Breast epithelium (tissue), 4 donors: ENCODE data around the gene IL1RAP. TPM values are rescaled to one million over a fixed set of nuclear protein-coding genes. Genes with fewer than 3 reads are reported as not detected.

ENCODE experiments used
- DNase-seq, 2 donors: peaks; one replicate each; pipeline ENCODE4 v3.0.0-alpha.2; 2019; ENCODE audit warnings: low spot score in 2 of 2
- H3K27ac ChIP-seq, 2 donors: fragments of 200-600 bp; sonication (generic) in 1 of 2; one replicate each; pipeline ENCODE4 v1.5.1; 2016 to 2019; ENCODE audit warnings: mild to moderate bottlenecking in 1 of 2
- H3K27me3 ChIP-seq, 2 donors: fragments of 200-600 bp; sonication (generic) in 1 of 2; one replicate each; pipeline versions ENCODE4 v1.5.1 to v1.6.0; 2017 to 2019; ENCODE audit warnings: control low read depth in 1 of 2, mild to moderate bottlenecking in 1 of 2
- H3K36me3 ChIP-seq: fragments of 200-600 bp; one replicate; pipeline ENCODE4 v1.5.1; 2019
- H3K4me1 ChIP-seq, 2 donors: fragments of 200-600 bp; sonication (generic); one replicate each; pipeline ENCODE4 v1.5.1; 2016 to 2019; ENCODE audit warnings: control low read depth in 1 of 2
- H3K4me3 ChIP-seq, 3 donors: fragments of 200-600 bp; sonication (generic); 1 replicate in 2 of 3; 2 replicates in 1 of 3; pipeline ENCODE4 v1.5.1; 2016 to 2019; ENCODE audit warnings: mild to moderate bottlenecking in 3 of 3, moderate library complexity in 2 of 3
- H3K9me3 ChIP-seq, 2 donors: fragments of 200-600 bp; sonication (generic) in 1 of 2; one replicate each; pipeline ENCODE4 v1.5.1; 2016 to 2019; ENCODE audit warnings: control low read depth in 1 of 2
- CTCF ChIP-seq, 3 donors: fragments of 450-650 bp; IDR thresholded peaks; one replicate each; pipeline ENCODE4 v1.5.1; 2016 to 2017; ENCODE audit warnings: antibody characterized with exemption in 3 of 3, mild to moderate bottlenecking in 3 of 3, moderate library complexity in 3 of 3
- POLR2A ChIP-seq: fragments of 450-650 bp; IDR thresholded peaks from one replicate; pipeline ENCODE4 v1.6.1; 2016; ENCODE audit warnings: antibody characterized with exemption, mild to moderate bottlenecking, moderate library complexity
- POLR2AphosphoS5 ChIP-seq, 3 donors: sonication (generic); formaldehyde crosslinking; IDR thresholded peaks; one replicate each; pipeline ENCODE4 v1.6.1; 2017; ENCODE audit warnings: antibody characterized with exemption in 3 of 3
- intact Hi-C: fragments of 100-400 bp; cut with DNase I; formaldehyde crosslinking; loops from one replicate; pipeline ENCODE4 v1.15.1; 2023; ENCODE audit warnings: low total_unique reads
- total RNA-seq, 3 donors: library from RNA; depleted of rRNA; stranded (reverse); fragments of >200 nt; gene quantifications; one replicate each; pipeline ENCODE4 v1.1.0, GENCODE V29; 2016

The IL1RAP gene
- total RNA-seq, 3 donors from 2014 or later = 11.8 to 15.4 (median 13.1) TPM

GRCh38 chr3:190608850-190609589 is 95.1 kb downstream of the IL1RAP start:
- no peaks in the 10 kb centered on the region for H3K9me3 ChIP-seq
- no peak for DNase-seq
- no peak overlapping the region for H3K27ac ChIP-seq
- no peaks in the 10 kb centered on the region for H3K27me3 ChIP-seq
- TF ChIP-seq CTCF (IDR thresholded peaks at IDR 0.05) (no peak), POLR2A (no peak)
- no peaks in the 10 kb centered on the region for H3K4me1 ChIP-seq
- H3K4me3 ChIP-seq = no peak overlapping the region
- intact Hi-C loops = no loop called here
- no peaks in the 10 kb centered on the region for H3K36me3 ChIP-seq

GRCh38 chr3:190614226-190615059 is 100.6 kb downstream of the IL1RAP start:
- Histone ChIP-seq H3K36me3 (no peaks in the 10 kb centered on the region), H3K4me3 (no peak overlapping the region), H3K27me3 (no peaks in the 10 kb centered on the region), H3K27ac (no peak overlapping the region), H3K4me1 (no peaks in the 10 kb centered on the region), H3K9me3 (no peaks in the 10 kb centered on the region)
- TF ChIP-seq CTCF (IDR thresholded peaks at IDR 0.05) (no peak), POLR2AphosphoS5 (IDR thresholded peaks at IDR 0.05) (no peak), POLR2A (no peak)
- DNase-seq = no peak
- intact Hi-C loops = no loop called here

GRCh38 chr3:190615060-190615384 is 101.1 kb downstream of the IL1RAP start:
- Histone ChIP-seq H3K4me3 (no peak overlapping the region), H3K36me3 (no peaks in the 10 kb centered on the region), H3K9me3 (no peaks in the 10 kb centered on the region), H3K4me1 (no peaks in the 10 kb centered on the region), H3K27ac (no peak overlapping the region), H3K27me3 (no peaks in the 10 kb centered on the region)
- intact Hi-C loops = no loop called here
- TF ChIP-seq CTCF (IDR thresholded peaks at IDR 0.05) = no peak
- no peak for TF ChIP-seq POLR2AphosphoS5 (IDR thresholded peaks at IDR 0.05)
- no peak for TF ChIP-seq POLR2A
- DNase-seq = no peak

- intact Hi-C loops = no loop called here
- Histone ChIP-seq H3K36me3 (no peaks in the 10 kb centered on the region), H3K9me3 (no peaks in the 10 kb centered on the region), H3K4me1 (no peaks in the 10 kb centered on the region), H3K27me3 (no peaks in the 10 kb centered on the region), H3K27ac (no peak overlapping the region), H3K4me3 (no peak overlapping the region)
- no peak for DNase-seq
- TF ChIP-seq POLR2A (no peak), POLR2AphosphoS5 (IDR thresholded peaks at IDR 0.05) (no peak), CTCF (IDR thresholded peaks at IDR 0.05) (no peak)
These were observed 101.7 kb downstream of the IL1RAP start for GRCh38 chr3:190615607-190616006.

- no peak for DNase-seq
- TF ChIP-seq CTCF (IDR thresholded peaks at IDR 0.05) (no peak), POLR2AphosphoS5 (IDR thresholded peaks at IDR 0.05) (no peak), POLR2A (no peak)
- Histone ChIP-seq H3K27me3 (no peaks in the 10 kb centered on the region), H3K4me3 (no peak overlapping the region), H3K36me3 (no peaks in the 10 kb centered on the region), H3K9me3 (no peaks in the 10 kb centered on the region), H3K27ac (no peak overlapping the region), H3K4me1 (no peaks in the 10 kb centered on the region)
- intact Hi-C loops = no loop called here
These were observed 102.8 kb downstream of the IL1RAP start for GRCh38 chr3:190616637-190617036.
